IgD-negative memory B cell (primary cell): Measurements from ENCODE around the gene RND3. TPM values are rescaled to one million over a fixed set of nuclear protein-coding genes. Genes with fewer than 3 reads are reported as not detected.

ENCODE experiments used
- H3K27ac Mint-ChIP-seq, 3 donors: one replicate each; pipeline ENCODE4 v1.8.0; 2020 to 2022; ENCODE audit warnings: mild to moderate bottlenecking in 3 of 3, mixed read lengths in 3 of 3, moderate library complexity in 1 of 3
- H3K27me3 Mint-ChIP-seq: one replicate; pipeline ENCODE4 v1.8.0; 2021; ENCODE audit warnings: mixed read lengths
- H3K36me3 Mint-ChIP-seq: one replicate; pipeline ENCODE4 v1.8.0; 2020; ENCODE audit warnings: mild to moderate bottlenecking, mixed read lengths
- H3K4me1 Mint-ChIP-seq, 3 donors: one replicate each; pipeline ENCODE4 v1.8.0; 2020 to 2022; ENCODE audit warnings: mixed read lengths in 3 of 3, mild to moderate bottlenecking in 1 of 3
- H3K4me3 Mint-ChIP-seq, 4 donors: one replicate each; pipeline ENCODE4 v1.8.0; 2020 to 2022; ENCODE audit warnings: mild to moderate bottlenecking in 4 of 4, mixed read lengths in 4 of 4, moderate library complexity in 3 of 4
- H3K9me3 Mint-ChIP-seq, 3 donors: one replicate each; pipeline ENCODE4 v1.8.0; 2020 to 2021; ENCODE audit warnings: mixed read lengths in 3 of 3, mild to moderate bottlenecking in 1 of 3
- polyA plus RNA-seq: library from polyadenylated mRNA; unstranded; fragments of 300-500 nt; fragmentation: Illumina TruSeq; gene quantifications from one replicate; pipeline ENCODE4 v1.2.3, GENCODE V29; 2021

Gene RND3
- polyA plus RNA-seq, 1 donor from 2014 or later, result not detected

- Mint-ChIP-seq H3K4me1 (no peaks in the 10 kb centered on the region), H3K27me3 (no peaks in the 10 kb centered on the region), H3K36me3 (no peaks in the 10 kb centered on the region), H3K4me3 (no peak overlapping the region), H3K27ac (no peak overlapping the region), H3K9me3 (peaks cover 0 to 1% (median 0%) of the 10 kb centered on the region in 3 donors)
Observed at GRCh38 chr2:150508497-150509137, 21.1 kb upstream of the RND3 start.

- no peaks in the 10 kb centered on the region for H3K36me3 Mint-ChIP-seq
- H3K27ac Mint-ChIP-seq, result no peak overlapping the region
- no peaks in the 10 kb centered on the region for H3K27me3 Mint-ChIP-seq
- H3K4me1 Mint-ChIP-seq, result no peaks in the 10 kb centered on the region
- peaks cover 0 to 1% (median 0%) of the 10 kb centered on the region in 3 donors for H3K9me3 Mint-ChIP-seq
- H3K4me3 Mint-ChIP-seq, result no peak overlapping the region
Observed at GRCh38 chr2:150507071-150507470, 19.6 kb upstream of the RND3 start.

DNA sequence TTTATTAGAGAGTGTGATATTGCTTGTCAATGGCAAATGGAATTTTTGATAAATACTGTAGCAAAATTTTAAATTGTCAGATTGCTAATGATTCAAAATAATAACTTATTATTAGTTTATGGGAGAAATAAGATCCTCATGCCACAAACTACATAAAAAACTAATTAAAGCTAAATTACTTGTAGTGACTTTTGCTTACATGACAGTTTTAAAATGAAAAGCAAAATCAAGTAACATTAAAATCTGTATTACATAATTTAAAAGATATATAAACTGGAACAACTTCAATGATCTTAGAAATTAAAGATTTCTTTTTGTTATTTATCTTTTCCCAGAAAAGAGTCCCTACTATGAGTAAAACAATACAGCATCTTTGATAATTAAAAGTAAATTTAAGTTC lies 17.7 kb upstream of the RND3 start:
- H3K9me3 Mint-ChIP-seq, result no peaks in the 10 kb centered on the region
- no peaks in the 10 kb centered on the region for H3K4me1 Mint-ChIP-seq
- no peak overlapping the region for H3K27ac Mint-ChIP-seq
- no peaks in the 10 kb centered on the region for H3K36me3 Mint-ChIP-seq
- H3K4me3 Mint-ChIP-seq, result no peak overlapping the region
- H3K27me3 Mint-ChIP-seq, result no peaks in the 10 kb centered on the region

DNA sequence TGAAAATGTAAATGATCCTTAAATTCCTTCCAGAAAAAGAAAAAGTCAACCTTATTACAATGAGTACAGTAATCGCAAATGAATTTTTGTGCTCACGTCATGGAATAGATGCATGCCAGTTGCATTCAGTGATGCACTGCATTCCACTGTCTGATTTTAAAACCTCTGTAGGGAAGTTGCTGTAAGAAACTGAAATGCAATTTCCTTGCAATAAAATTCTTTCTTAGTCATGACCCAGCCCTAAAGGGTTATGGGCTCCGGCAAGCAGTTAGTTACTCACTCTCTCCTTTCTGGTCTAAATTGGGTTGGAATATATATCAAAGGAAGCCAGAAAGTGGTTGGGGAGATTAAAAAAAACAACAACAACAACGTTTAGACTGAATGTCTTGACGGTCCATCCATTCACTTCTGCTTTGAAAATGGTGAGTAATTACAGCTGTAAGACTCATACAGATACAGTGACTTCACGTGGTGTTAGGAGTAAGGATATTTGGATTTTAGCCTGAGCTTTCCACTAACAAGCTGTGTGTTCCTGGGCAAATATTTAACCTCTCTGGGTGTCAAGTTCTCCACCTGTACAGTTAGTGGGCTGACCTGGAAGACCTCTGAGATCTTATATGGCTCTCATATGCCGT lies 8.6 kb upstream of the RND3 start:
- Mint-ChIP-seq H3K36me3 (no peaks in the 10 kb centered on the region), H3K4me3 (no peak overlapping the region), H3K27ac (no peak overlapping the region), H3K9me3 (peaks cover 0 to 9% (median 2%) of the 10 kb centered on the region in 3 donors), H3K27me3 (no peaks in the 10 kb centered on the region), H3K4me1 (no peaks in the 10 kb centered on the region)

GRCh38 chr2:150495001-150495400 lies 7.5 kb upstream of the RND3 start:
- no peaks in the 10 kb centered on the region for H3K36me3 Mint-ChIP-seq
- H3K27me3 Mint-ChIP-seq, result no peaks in the 10 kb centered on the region
- H3K9me3 Mint-ChIP-seq, result peaks cover 0 to 9% (median 2%) of the 10 kb centered on the region in 3 donors
- H3K4me1 Mint-ChIP-seq, result no peaks in the 10 kb centered on the region
- no peak overlapping the region for H3K4me3 Mint-ChIP-seq
- H3K27ac Mint-ChIP-seq, result peak overlapping the region in 1 of 3 donors; percentile 14

- Mint-ChIP-seq H3K4me3 (no peak overlapping the region), H3K27ac (peak overlapping the region in 1 of 3 donors; percentile 14), H3K36me3 (no peaks in the 10 kb centered on the region), H3K9me3 (peaks cover 0 to 6% (median 2%) of the 10 kb centered on the region in 3 donors), H3K4me1 (no peaks in the 10 kb centered on the region), H3K27me3 (no peaks in the 10 kb centered on the region)
Observed at GRCh38 chr2:150494234-150494945, 6.9 kb upstream of the RND3 start.

GRCh38 chr2:150491943-150492342 lies 4.5 kb upstream of the RND3 start:
- H3K4me1 Mint-ChIP-seq, result peaks cover 0 to 1% (median 0%) of the 10 kb centered on the region in 3 donors
- H3K36me3 Mint-ChIP-seq, result no peaks in the 10 kb centered on the region

DNA sequence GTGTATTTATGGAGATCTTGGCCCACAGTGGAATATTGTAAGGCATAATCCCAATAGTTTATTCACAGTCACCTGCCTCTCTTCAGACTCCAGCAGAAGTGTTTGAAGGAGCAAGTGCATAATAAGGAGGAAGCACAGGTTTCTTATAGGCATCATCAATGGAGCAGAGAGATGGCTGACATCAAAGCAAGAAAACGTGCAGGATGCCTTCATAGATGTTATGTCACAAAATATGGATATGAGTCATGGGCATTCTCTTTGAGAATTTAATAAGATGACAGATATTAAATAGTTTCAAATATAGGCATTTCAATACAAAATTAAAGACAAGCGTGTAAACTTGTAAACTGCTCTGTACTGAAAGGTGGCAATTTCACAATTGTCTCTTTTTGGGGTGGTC lies 4.0 kb upstream of the RND3 start:
- H3K27me3 Mint-ChIP-seq, result peaks cover 14% of the 10 kb centered on the region
- H3K36me3 Mint-ChIP-seq, result no peaks in the 10 kb centered on the region
- H3K4me3 Mint-ChIP-seq, result no peak overlapping the region
- peaks cover 0 to 4% (median 0%) of the 10 kb centered on the region in 3 donors for H3K9me3 Mint-ChIP-seq
- H3K27ac Mint-ChIP-seq, result no peak overlapping the region
- H3K4me1 Mint-ChIP-seq, result peaks cover 0 to 3% (median 0%) of the 10 kb centered on the region in 3 donors

More at GRCh38 chr2:150491943-150492342, 4.5 kb upstream of the RND3 start:
- Mint-ChIP-seq H3K9me3 (peaks cover 2 to 4% (median 3%) of the 10 kb centered on the region in 3 donors), H3K27me3 (peaks cover 9% of the 10 kb centered on the region), H3K4me3 (no peak overlapping the region), H3K27ac (no peak overlapping the region)

DNA sequence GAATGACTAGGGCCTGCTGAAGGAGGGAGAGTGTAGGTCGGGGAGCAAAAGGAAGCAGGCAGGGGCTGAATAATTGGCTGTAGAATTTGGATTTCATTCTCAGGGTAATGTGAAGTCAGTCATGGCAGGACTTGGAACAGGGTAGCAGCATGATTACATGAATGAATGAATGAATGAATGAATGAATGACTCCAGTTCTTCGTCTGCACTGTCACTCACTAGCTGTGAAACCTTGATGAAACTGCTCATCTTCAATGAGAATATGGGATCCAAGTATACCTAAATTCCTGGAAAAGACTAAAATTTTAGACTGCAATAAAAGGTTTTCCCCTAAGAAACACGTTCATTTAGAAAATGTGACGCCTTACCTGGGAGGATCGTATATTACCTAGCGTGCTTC lies 3.0 kb upstream of the RND3 start:
- Mint-ChIP-seq H3K9me3 (peaks cover 0 to 4% (median 0%) of the 10 kb centered on the region in 3 donors), H3K4me3 (no peak overlapping the region), H3K36me3 (no peaks in the 10 kb centered on the region), H3K4me1 (peaks cover 0 to 3% (median 0%) of the 10 kb centered on the region in 3 donors), H3K27me3 (peaks cover 21% of the 10 kb centered on the region), H3K27ac (no peak overlapping the region)

DNA sequence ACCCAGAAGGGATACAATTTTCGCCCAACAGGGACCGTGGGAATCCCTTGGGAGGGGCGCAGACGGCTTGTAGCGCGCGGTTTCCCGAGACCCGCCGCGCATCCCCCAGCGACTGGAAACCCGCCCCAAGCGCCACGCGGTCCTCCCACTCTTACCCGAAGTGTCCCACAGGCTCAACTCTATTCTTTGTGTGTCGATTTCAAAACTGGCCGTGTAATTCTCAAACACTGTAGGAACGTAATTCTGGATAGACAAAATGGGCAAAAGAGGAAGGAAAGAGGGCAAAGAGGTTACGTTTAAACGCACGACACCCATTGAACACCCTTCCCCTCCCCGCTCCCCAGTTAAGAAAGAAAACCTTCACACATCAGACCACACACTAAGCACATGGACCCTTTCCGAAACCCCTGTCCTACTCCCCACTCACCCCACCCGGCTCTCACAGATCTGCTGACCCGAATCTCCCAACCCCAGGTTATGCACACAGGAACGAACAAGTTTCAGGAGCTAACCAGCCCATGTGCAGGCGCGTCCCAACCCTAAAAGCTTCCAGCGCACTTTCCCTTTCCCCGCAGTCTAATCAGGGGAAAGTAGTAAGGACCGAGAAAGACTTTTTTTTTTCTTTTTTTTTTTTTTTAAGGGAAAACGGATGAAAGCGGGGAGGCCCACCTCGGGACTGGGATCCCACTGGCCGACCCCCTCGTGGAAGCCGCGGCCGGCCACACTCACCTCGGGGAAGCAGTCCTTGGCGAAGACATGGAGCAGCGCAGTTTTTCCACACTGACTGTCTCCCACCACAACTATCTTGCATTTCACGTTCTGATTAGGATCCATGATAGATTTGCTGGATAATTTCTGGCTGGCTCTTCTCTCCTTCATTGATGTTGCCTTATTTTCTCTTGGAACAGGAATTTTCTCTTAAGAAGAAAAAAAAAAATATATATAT lies 655 bp downstream of the RND3 start:
- Mint-ChIP-seq H3K27ac (no peak overlapping the region), H3K4me3 (no peak overlapping the region), H3K27me3 (peaks cover 30% of the 10 kb centered on the region), H3K36me3 (no peaks in the 10 kb centered on the region), H3K4me1 (peaks cover 0 to 3% (median 0%) of the 10 kb centered on the region in 3 donors), H3K9me3 (peaks cover 0 to 4% (median 0%) of the 10 kb centered on the region in 3 donors)

DNA sequence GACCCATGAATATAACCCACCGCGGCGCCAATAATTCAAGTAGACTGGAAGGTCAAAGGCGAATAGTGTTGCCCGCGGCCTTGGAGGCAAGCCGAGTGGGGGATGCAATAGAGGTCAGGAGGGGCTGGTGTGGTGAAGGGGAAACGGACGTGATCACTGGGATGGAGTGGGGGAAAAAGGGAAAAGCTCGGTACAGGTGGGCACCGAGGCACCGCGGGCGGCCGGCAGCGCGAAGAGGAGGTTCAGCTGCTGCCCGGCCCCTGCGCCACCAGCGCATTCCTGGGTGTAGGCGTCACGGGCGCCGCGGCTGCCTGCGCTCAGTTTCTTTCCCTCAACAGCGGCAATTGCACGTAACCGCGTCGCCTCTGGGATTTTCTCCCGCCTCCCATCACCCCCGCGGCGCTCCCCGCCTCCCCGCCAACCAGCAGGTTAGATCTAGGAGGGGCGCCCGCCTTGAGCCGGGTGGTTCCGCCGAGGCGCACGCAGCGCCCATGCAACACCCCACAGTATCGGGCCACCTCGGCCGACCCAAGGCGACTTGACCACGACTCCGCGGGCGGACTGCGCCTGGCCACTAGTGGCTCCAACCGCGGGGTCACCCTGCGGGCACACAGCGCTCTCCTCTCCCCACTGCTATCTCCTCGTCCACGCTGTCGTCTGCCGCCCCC lies 1.5 kb downstream of the RND3 start:
- Mint-ChIP-seq H3K4me1 (peaks cover 0 to 3% (median 0%) of the 10 kb centered on the region in 3 donors), H3K4me3 (no peak overlapping the region), H3K9me3 (peaks cover 0 to 4% (median 0%) of the 10 kb centered on the region in 3 donors), H3K27ac (peak overlapping the region in 1 of 3 donors; percentile 62), H3K36me3 (no peaks in the 10 kb centered on the region), H3K27me3 (peaks cover 30% of the 10 kb centered on the region)

GRCh38 chr2:150485114-150485870 lies 2.2 kb downstream of the RND3 start:
- Mint-ChIP-seq H3K27me3 (peaks cover 30% of the 10 kb centered on the region), H3K36me3 (no peaks in the 10 kb centered on the region), H3K4me3 (no peak overlapping the region), H3K9me3 (peaks cover 0 to 4% (median 0%) of the 10 kb centered on the region in 3 donors), H3K4me1 (peaks cover 0 to 3% (median 0%) of the 10 kb centered on the region in 3 donors), H3K27ac (peak overlapping the region in 1 of 3 donors; percentile 62)

DNA sequence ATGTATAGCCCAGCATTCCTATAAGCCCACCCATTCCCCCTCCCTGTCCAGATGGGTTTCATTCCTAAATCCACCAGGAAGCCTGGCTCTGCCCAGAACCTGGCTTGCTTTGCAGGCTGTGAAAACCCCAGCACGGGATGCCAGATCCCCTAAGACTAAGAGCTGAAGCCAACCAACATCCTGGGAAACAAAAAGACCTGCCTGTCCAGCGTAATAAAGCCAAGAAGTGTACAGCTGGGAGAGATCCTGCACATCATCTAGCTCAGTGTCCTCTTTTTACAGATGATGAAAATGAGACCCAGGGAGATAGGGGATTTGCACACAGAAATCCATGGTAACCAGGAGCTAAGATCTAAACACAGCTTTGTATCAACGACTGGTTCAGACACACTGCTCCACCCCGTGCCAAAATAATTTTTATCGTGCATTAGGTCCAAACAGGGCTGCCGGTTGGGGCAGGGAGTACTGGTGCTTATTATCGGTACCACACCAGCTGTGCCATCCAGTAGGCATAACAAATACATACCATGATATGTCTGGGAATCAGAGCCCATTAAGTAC lies 2.9 kb downstream of the RND3 start:
- Mint-ChIP-seq H3K9me3 (peaks cover 0 to 4% (median 0%) of the 10 kb centered on the region in 3 donors), H3K27me3 (peaks cover 30% of the 10 kb centered on the region), H3K4me1 (peaks cover 0 to 3% (median 0%) of the 10 kb centered on the region in 3 donors), H3K4me3 (no peak overlapping the region), H3K27ac (no peak overlapping the region), H3K36me3 (no peaks in the 10 kb centered on the region)
